Lower lobe of right lung (tissue), 2 donors: Measurements from ENCODE around the gene PFDN1. TPM values are rescaled to one million over a fixed set of nuclear protein-coding genes. Genes with fewer than 3 reads are reported as not detected.
A peak's percentile ranks its signal among the peaks of the same experiment; 100 is the strongest.

Experiments
- ATAC-seq, 2 donors: fragments of 200-7000 bp; cut with Tn5 transposase; one replicate each; pipeline ENCODE4 v1.9.1; 2020 to 2022; ENCODE audit warnings: mild to moderate bottlenecking in 2 of 2, moderate library complexity in 2 of 2
- DNase-seq: peaks from one replicate; pipeline ENCODE4 v3.0.0-alpha.2; 2020
- H3K27ac ChIP-seq: fragments of 200-600 bp; one replicate; pipeline ENCODE4 v1.8.0; 2022
- H3K27me3 ChIP-seq: fragments of 200-600 bp; one replicate; pipeline ENCODE4 v1.8.0; 2022; ENCODE audit warnings: low read depth
- H3K36me3 ChIP-seq: fragments of 200-600 bp; one replicate; pipeline ENCODE4 v1.8.0; 2022; ENCODE audit warnings: mild to moderate bottlenecking
- H3K4me1 ChIP-seq: fragments of 200-600 bp; one replicate; pipeline ENCODE4 v1.8.0; 2022
- H3K4me3 ChIP-seq: fragments of 200-600 bp; one replicate; pipeline ENCODE4 v1.8.0; 2022; ENCODE audit warnings: mild to moderate bottlenecking
- H3K9me3 ChIP-seq: fragments of 200-600 bp; one replicate; pipeline ENCODE4 v1.8.0; 2022
- CTCF ChIP-seq: fragments of 200-600 bp; IDR thresholded peaks from one replicate; pipeline ENCODE4 v1.8.0; 2022; ENCODE audit warnings: antibody characterized with exemption, mild to moderate bottlenecking
- intact Hi-C: fragments of 100-400 bp; cut with DNase I; formaldehyde crosslinking; loops from one replicate; pipeline ENCODE4 v1.11.0; 2022
- total RNA-seq: library from RNA; stranded (reverse); fragmentation: NEBNext Ultra II Directional; extraction: Animal tissue kit (Norgen Biotek cat#: 25700); gene quantifications from one replicate; pipeline ENCODE4 v1.2.1, GENCODE V29; 2021
- donor health status: DM: no; HTN: yes; CAD: no; lungs with severe emphysema.

The PFDN1 gene
- total RNA-seq, 1 donor from 2014 or later: 47.1 TPM

GRCh38 chr5:140260089-140260656 lies 42.7 kb downstream of the PFDN1 start:
- H3K9me3 ChIP-seq: no peaks in the 10 kb centered on the region
- ATAC-seq: no peak
- peaks cover 9% of the 10 kb centered on the region for H3K36me3 ChIP-seq
- no peak overlapping the region for H3K27ac ChIP-seq
- H3K27me3 ChIP-seq: no peaks in the 10 kb centered on the region
- no peak for DNase-seq
- intact Hi-C loops: no loop called here
- H3K4me3 ChIP-seq: no peak overlapping the region
- H3K4me1 ChIP-seq: peaks cover 37% of the 10 kb centered on the region
- TF ChIP-seq CTCF: no peak

GRCh38 chr5:140259500-140259899 lies 43.4 kb downstream of the PFDN1 start:
- peaks cover 9% of the 10 kb centered on the region for H3K36me3 ChIP-seq
- intact Hi-C loops: no loop called here
- ATAC-seq (peak; percentile 40 to 63), DNase-seq (no peak)
- peaks cover 41% of the 10 kb centered on the region for H3K4me1 ChIP-seq
- peak overlapping the region; percentile 0 for H3K27ac ChIP-seq
- no peak for TF ChIP-seq CTCF
- H3K4me3 ChIP-seq: no peak overlapping the region
- no peaks in the 10 kb centered on the region for H3K27me3 ChIP-seq
- H3K9me3 ChIP-seq: no peaks in the 10 kb centered on the region

GRCh38 chr5:140258873-140259272 lies 44.0 kb downstream of the PFDN1 start:
- TF ChIP-seq CTCF: no peak
- Histone ChIP-seq H3K4me1 (peaks cover 48% of the 10 kb centered on the region), H3K27me3 (no peaks in the 10 kb centered on the region), H3K36me3 (peaks cover 9% of the 10 kb centered on the region), H3K9me3 (no peaks in the 10 kb centered on the region), H3K27ac (peak overlapping the region; percentile 0), H3K4me3 (no peak overlapping the region)
- intact Hi-C loops: no loop called here
- no peak for ATAC-seq
- no peak for DNase-seq

GRCh38 chr5:140258016-140258415 lies 44.9 kb downstream of the PFDN1 start:
- no peaks in the 10 kb centered on the region for H3K27me3 ChIP-seq
- no peak overlapping the region for H3K27ac ChIP-seq
- no peak for ATAC-seq
- no peaks in the 10 kb centered on the region for H3K9me3 ChIP-seq
- no peak for DNase-seq
- intact Hi-C loops: no loop called here
- H3K4me1 ChIP-seq: peaks cover 56% of the 10 kb centered on the region
- H3K4me3 ChIP-seq: no peak overlapping the region
- peaks cover 9% of the 10 kb centered on the region for H3K36me3 ChIP-seq
- no peak for TF ChIP-seq CTCF

GRCh38 chr5:140256726-140257125 lies 46.2 kb downstream of the PFDN1 start:
- ATAC-seq: no peak
- H3K4me1 ChIP-seq: peaks cover 57% of the 10 kb centered on the region
- no peak overlapping the region for H3K27ac ChIP-seq
- H3K36me3 ChIP-seq: peaks cover 9% of the 10 kb centered on the region
- intact Hi-C loops: no loop called here
- H3K9me3 ChIP-seq: no peaks in the 10 kb centered on the region
- no peak overlapping the region for H3K4me3 ChIP-seq
- no peak for TF ChIP-seq CTCF
- DNase-seq: no peak
- no peaks in the 10 kb centered on the region for H3K27me3 ChIP-seq
